Breast epithelium (tissue), 3 donors: Measurements from ENCODE around the gene C19orf25.

Source experiments
- POLR2A ChIP-seq: fragments of 450-650 bp; IDR thresholded peaks from one replicate; pipeline ENCODE4 v1.6.1; 2016; ENCODE audit warnings: antibody characterized with exemption, mild to moderate bottlenecking, moderate library complexity
- POLR2AphosphoS5 ChIP-seq, 3 donors: sonication (generic); formaldehyde crosslinking; IDR thresholded peaks; one replicate each; pipeline ENCODE4 v1.6.1; 2017; ENCODE audit warnings: antibody characterized with exemption in 3 of 3
- TF ChIP-seq, protein P1 (sequence below), 3 donors: fragments of 450-650 bp; IDR thresholded peaks; one replicate each; pipeline ENCODE4 v1.5.1; 2016 to 2017; ENCODE audit warnings: antibody characterized with exemption in 3 of 3, mild to moderate bottlenecking in 3 of 3, moderate library complexity in 3 of 3

DNA sequence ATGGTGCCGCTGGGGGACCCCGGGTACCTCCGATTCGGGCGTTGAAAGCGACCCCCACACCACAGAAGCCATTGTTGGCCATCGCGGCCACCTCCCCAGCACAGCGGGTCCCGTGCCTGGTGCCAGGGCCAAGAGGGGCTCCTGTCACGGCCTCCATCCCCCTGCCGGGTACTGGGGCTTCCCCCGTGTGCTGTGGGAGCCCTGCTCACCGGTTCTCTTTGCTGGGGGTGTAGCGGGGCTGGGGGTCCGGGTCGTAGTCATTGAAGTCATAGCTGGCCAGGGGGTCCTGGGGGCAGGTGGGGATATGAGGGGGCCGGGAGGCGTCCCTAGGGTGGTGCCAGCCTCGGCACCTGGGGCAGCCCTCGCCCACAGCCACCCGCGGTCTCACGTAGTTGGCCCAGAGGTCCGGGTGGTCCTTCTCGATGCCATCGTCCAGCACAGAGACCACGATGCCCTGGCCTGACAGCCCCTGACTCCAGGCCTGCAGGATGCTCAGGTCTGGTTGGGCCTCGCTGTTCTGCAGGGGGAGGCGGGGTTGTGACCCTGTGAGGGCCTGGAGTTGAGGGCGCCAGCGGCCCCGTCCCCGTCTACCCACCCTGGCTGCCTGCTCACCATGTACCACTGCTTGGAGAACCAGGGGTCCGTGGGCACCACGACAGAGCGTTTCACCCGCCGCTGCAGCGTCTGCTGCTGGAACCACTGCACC is 8.7 kb upstream of the C19orf25 start:
- TF ChIP-seq, protein P1, sequence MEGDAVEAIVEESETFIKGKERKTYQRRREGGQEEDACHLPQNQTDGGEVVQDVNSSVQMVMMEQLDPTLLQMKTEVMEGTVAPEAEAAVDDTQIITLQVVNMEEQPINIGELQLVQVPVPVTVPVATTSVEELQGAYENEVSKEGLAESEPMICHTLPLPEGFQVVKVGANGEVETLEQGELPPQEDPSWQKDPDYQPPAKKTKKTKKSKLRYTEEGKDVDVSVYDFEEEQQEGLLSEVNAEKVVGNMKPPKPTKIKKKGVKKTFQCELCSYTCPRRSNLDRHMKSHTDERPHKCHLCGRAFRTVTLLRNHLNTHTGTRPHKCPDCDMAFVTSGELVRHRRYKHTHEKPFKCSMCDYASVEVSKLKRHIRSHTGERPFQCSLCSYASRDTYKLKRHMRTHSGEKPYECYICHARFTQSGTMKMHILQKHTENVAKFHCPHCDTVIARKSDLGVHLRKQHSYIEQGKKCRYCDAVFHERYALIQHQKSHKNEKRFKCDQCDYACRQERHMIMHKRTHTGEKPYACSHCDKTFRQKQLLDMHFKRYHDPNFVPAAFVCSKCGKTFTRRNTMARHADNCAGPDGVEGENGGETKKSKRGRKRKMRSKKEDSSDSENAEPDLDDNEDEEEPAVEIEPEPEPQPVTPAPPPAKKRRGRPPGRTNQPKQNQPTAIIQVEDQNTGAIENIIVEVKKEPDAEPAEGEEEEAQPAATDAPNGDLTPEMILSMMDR (IDR thresholded peaks at IDR 0.05), result no peak
- TF ChIP-seq POLR2A (no peak), POLR2AphosphoS5 (IDR thresholded peaks at IDR 0.05) (no peak)
